KMS-11 (cell line): ENCODE data around the gene BTBD9.

Experiments used
- H2AFZ ChIP-seq: fragments of 200-600 bp; sonication (generic); 2 replicates; pipeline ENCODE4 v1.6.1; 2016; ENCODE audit warnings: antibody characterized with exemption, mixed run types, low read depth
- H3K27ac ChIP-seq: fragments of 200-600 bp; sonication (generic); 2 replicates; pipeline ENCODE4 v1.6.1; 2016; ENCODE audit warnings: mild to moderate bottlenecking, mixed run types
- H3K27me3 ChIP-seq: fragments of 200-600 bp; sonication (generic); 2 replicates; pipeline ENCODE4 v1.6.1; 2017; ENCODE audit warnings: mild to moderate bottlenecking, low read depth, mixed run types, moderate library complexity; ENCODE audit not compliant: insufficient read depth
- H3K36me3 ChIP-seq: fragments of 200-600 bp; sonication (generic); 2 replicates; pipeline ENCODE4 v1.6.1; 2017; ENCODE audit warnings: mild to moderate bottlenecking, mixed run types; ENCODE audit not compliant: insufficient read depth
- H3K4me1 ChIP-seq: fragments of 200-600 bp; sonication (generic); 2 replicates; pipeline ENCODE4 v1.6.1; 2016; ENCODE audit warnings: mild to moderate bottlenecking, low read depth, mixed run types; ENCODE audit not compliant: poor library complexity, severe bottlenecking
- H3K4me2 ChIP-seq: fragments of 200-600 bp; sonication (generic); 2 replicates; pipeline ENCODE4 v1.7.0; 2016; ENCODE audit warnings: mild to moderate bottlenecking, mixed run types
- H3K4me3 ChIP-seq: fragments of 200-600 bp; sonication (generic); IDR thresholded peaks from 2 replicates; pipeline ENCODE4 v1.6.1; 2017; ENCODE audit warnings: low read depth, low read length, mixed read lengths; ENCODE audit not compliant: insufficient read depth
- H3K79me2 ChIP-seq: fragments of 200-600 bp; sonication (generic); 2 replicates; pipeline ENCODE4 v1.6.1; 2016; ENCODE audit warnings: low read depth, mixed run types; ENCODE audit not compliant: insufficient read depth
- H3K9ac ChIP-seq: fragments of 200-600 bp; sonication (generic); 2 replicates; pipeline ENCODE4 v1.6.1; 2016; ENCODE audit warnings: mild to moderate bottlenecking, mixed run types
- H4K20me1 ChIP-seq: fragments of 200-600 bp; sonication (generic); 2 replicates; pipeline ENCODE4 v1.6.1; 2016; ENCODE audit warnings: mild to moderate bottlenecking, mixed run types; ENCODE audit not compliant: insufficient read depth
- TF ChIP-seq, protein P1 (sequence below): fragments of 200-600 bp; sonication (generic); conservative IDR thresholded peaks from 2 replicates; pipeline ENCODE4 v1.6.1; 2017; ENCODE audit warnings: low read depth, mild to moderate bottlenecking, antibody characterized with exemption, low read length, moderate library complexity, mixed read lengths

BTBD9 gene

DNA sequence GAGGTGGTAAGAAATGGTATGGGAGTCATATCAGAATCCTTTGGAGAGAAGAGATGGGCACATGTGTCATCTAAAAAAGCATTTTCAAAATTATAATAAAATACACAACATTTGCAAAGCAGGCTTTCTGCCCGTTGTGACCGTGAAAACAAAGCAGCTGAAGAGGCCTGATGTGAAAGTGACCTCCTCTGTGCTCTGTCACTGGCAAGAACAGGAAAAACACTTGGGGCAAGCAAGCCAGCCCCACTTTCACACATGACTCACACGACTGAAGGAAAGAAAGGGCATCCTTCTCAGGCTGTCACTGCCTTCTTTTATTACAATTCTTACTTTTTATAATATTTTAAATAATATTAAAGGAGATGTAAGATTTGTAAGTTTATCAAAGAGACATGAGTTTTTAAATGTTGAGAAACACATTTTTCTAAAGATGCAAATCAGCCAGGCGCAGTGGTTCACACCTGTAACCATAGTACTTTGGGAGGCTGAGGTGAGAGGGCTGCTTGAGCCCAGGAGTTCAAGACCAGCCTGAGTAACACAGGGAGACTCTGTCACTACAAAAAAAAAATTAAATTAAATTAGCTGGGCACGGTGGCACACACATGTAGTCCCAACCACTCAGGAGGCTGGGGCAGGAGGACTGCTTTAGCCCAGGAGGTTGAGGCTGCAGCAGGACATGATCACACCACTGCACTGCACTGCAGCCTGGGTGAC lies 143.7 kb downstream of the BTBD9 start:
- Histone ChIP-seq H3K27me3 (no peaks in the 10 kb centered on the region), H3K4me2 (no peak overlapping the region), H3K36me3 (no peaks in the 10 kb centered on the region), H4K20me1 (no peaks in the 10 kb centered on the region), H3K4me3 (no peak overlapping the region), H3K79me2 (no peaks in the 10 kb centered on the region), H3K4me1 (peaks cover 7% of the 10 kb centered on the region), H3K27ac (no peak overlapping the region), H3K9ac (no peak overlapping the region), H2AFZ (no peak overlapping the region)
- TF ChIP-seq, protein P1, sequence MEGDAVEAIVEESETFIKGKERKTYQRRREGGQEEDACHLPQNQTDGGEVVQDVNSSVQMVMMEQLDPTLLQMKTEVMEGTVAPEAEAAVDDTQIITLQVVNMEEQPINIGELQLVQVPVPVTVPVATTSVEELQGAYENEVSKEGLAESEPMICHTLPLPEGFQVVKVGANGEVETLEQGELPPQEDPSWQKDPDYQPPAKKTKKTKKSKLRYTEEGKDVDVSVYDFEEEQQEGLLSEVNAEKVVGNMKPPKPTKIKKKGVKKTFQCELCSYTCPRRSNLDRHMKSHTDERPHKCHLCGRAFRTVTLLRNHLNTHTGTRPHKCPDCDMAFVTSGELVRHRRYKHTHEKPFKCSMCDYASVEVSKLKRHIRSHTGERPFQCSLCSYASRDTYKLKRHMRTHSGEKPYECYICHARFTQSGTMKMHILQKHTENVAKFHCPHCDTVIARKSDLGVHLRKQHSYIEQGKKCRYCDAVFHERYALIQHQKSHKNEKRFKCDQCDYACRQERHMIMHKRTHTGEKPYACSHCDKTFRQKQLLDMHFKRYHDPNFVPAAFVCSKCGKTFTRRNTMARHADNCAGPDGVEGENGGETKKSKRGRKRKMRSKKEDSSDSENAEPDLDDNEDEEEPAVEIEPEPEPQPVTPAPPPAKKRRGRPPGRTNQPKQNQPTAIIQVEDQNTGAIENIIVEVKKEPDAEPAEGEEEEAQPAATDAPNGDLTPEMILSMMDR, result no peak

DNA sequence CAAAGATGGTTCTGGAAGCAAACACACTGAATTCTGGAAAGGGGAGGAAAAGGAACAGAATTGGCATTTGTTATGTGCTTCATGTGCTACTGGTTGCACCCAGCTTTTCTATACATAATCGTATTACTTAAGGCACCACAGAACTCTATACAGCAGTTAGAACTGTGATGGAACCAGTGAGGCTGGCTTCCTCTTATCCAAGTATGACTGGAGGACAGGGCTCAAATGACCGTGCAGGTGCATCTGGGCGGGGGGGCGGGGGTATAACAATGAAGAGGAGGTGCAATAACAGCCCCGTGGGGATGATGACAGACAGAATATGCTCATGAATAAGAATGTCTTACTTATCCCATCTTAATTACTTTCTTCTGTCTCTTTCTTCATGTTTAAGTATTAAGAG lies 144.2 kb downstream of the BTBD9 start:
- TF ChIP-seq, protein P1, result no peak
- Histone ChIP-seq H3K36me3 (no peaks in the 10 kb centered on the region), H3K9ac (no peak overlapping the region), H3K4me1 (peaks cover 7% of the 10 kb centered on the region), H2AFZ (no peak overlapping the region), H3K79me2 (no peaks in the 10 kb centered on the region), H3K4me3 (no peak overlapping the region), H4K20me1 (no peaks in the 10 kb centered on the region), H3K27me3 (no peaks in the 10 kb centered on the region), H3K4me2 (no peak overlapping the region), H3K27ac (no peak overlapping the region)

DNA sequence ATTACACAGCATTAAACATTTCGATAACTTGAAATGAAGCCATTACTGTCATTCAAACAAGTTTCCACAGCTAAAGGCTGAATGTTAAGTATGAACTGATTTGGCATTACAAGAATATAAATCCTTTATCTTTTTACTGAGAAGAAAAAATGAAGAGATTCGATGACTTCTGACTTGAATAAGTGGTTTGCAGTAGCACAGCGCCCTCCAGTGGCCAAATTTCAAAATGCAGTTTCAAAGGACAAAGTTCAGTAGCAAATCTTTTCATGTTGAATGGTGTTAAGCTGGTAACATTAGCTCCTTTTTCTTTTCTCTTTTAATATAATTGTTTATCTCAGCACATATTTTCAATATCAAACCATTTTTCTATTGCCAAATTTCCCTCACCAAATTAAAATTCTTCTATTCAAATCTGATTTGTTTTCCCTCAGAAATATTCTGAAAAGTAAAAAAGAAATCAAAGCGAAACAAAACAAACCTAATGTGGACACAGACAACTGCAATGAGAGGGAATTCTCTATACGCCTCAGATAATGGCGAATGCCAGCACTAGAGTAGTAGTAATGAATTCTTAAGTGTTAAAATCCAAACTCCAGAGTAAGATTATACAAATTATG lies 145.7 kb downstream of the BTBD9 start:
- H3K4me1 ChIP-seq, result peaks cover 7% of the 10 kb centered on the region
- no peak overlapping the region for H3K27ac ChIP-seq
- H3K4me3 ChIP-seq, result no peak overlapping the region

DNA sequence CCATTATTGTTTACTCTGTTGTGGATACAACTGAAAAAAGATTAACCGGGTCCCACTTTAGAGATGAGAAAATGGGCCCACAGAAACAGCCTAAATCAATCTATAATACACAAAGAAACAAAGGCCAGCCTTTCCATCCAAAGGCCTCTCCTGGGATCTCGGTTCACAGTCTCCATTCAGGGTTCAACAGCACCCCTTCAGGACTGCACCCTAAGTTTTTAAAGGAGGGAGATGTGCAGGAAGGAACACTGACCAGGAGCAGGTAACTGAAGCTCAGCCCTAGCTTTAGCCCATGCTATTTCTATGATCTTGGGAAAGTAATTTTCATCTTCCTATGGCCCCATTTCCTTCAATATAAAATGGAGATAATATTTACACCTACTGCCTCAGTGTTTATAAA lies 147.7 kb downstream of the BTBD9 start:
- H3K79me2 ChIP-seq, result no peaks in the 10 kb centered on the region
- no peak overlapping the region for H2AFZ ChIP-seq
- H4K20me1 ChIP-seq, result no peaks in the 10 kb centered on the region
- peaks cover 7% of the 10 kb centered on the region for H3K4me1 ChIP-seq
- H3K4me2 ChIP-seq, result no peak overlapping the region
- H3K27me3 ChIP-seq, result no peaks in the 10 kb centered on the region
- no peak overlapping the region for H3K9ac ChIP-seq
- H3K27ac ChIP-seq, result no peak overlapping the region
- TF ChIP-seq, protein P1, result no peak
- no peaks in the 10 kb centered on the region for H3K36me3 ChIP-seq
- H3K4me3 ChIP-seq, result no peak overlapping the region

More for the DNA sequence above, 145.7 kb downstream of the BTBD9 start:
- H3K9ac ChIP-seq, result no peak overlapping the region
- no peaks in the 10 kb centered on the region for H3K36me3 ChIP-seq
- H2AFZ ChIP-seq, result no peak overlapping the region
- H3K27me3 ChIP-seq, result no peaks in the 10 kb centered on the region
- H3K4me2 ChIP-seq, result no peak overlapping the region
- H4K20me1 ChIP-seq, result no peaks in the 10 kb centered on the region
- H3K79me2 ChIP-seq, result no peaks in the 10 kb centered on the region
- TF ChIP-seq, protein P1, result peak; percentile 95
